ENCODE data around the gene ZNHIT1.

DNA sequence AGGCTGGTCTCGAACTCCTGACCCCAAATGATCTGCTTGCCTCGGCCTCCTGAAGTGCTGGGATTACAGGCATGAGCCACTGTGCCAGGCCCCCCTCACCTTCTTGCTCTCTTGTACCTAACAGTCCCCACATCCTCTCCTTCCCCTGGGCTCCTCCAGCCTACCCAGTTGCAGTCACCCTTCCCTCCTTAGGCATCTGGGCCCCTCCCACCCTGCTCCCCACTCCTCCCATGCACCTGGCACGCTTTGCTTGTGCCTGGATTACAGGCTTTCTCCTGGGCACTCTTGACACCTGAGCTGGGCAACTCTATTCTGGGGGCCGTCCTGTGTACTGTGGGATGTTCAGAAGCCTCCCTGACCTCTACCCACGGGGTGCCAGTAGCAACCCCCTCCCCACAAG, 16.7 kb downstream of the ZNHIT1 start:
- TF ChIP-seq POLR2A (IDR thresholded peaks at IDR 0.05) = no peak
- TF ChIP-seq CTCF (IDR thresholded peaks at IDR 0.05 in 8 of 11, conservative IDR thresholded peaks at IDR 0.05 in 3 of 11) = no peak
- no peak for TF ChIP-seq POLR2AphosphoS5 (IDR thresholded peaks at IDR 0.05)

Data from spleen (tissue), 7 donors.